Panc1 (cell line): Measurements from ENCODE around the gene COL23A1. TPM values are rescaled to one million over a fixed set of nuclear protein-coding genes. Genes with fewer than 3 reads are reported as not detected.

Source experiments
- ATAC-seq: fragments of 200-7000 bp; cut with Tn5 transposase; 2 replicates; pipeline ENCODE4 v1.9.1; 2020; ENCODE audit warnings: mild to moderate bottlenecking, moderate library complexity
- BruUV-seq: library from RNA; stranded (reverse); fragments of 400-500 nt; replicated peaks from 2 replicates; lab custom pipeline; 2021; lab: Mats Ljungman, UMichigan
- CTCF ChIA-PET: fragments of 300-600 bp; sonication (Branson Sonifier 250); formaldehyde crosslinking; loops from one replicate; lab custom pipeline; 2022; ENCODE audit warnings: antibody characterized with exemption; lab: Charles Lee
- POLR2A ChIA-PET: fragments of 300-600 bp; sonication (Branson Sonifier 250); formaldehyde crosslinking; loops from one replicate; lab custom pipeline; 2022; ENCODE audit warnings: antibody characterized with exemption; lab: Charles Lee
- DNase-seq: peaks from one replicate; pipeline ENCODE4 v3.0.0-alpha.2; 2010; ENCODE audit warnings: low read depth, low spot score
- H3K27ac ChIP-seq: 2 replicates; pipeline ENCODE4 v1.5.1; 2011; ENCODE audit warnings: mild to moderate bottlenecking, low read length, inconsistent platforms
- H3K27me3 ChIP-seq: fragments of 200-500 bp; sonication (Bioruptor generic); 2 replicates; pipeline ENCODE4 v1.6.0; 2014; ENCODE audit warnings: low read length, inconsistent platforms; ENCODE audit not compliant: control insufficient read depth, insufficient read depth
- H3K36me3 ChIP-seq: fragments of 200-500 bp; sonication (Bioruptor generic); 2 replicates; pipeline ENCODE4 v1.5.1; 2014; ENCODE audit warnings: inconsistent platforms, mild to moderate bottlenecking, low read length, moderate library complexity; ENCODE audit not compliant: control insufficient read depth, insufficient read depth
- H3K4me1 ChIP-seq: 2 replicates; pipeline ENCODE4 v1.5.1; 2011; ENCODE audit warnings: inconsistent platforms, mild to moderate bottlenecking, low read length, moderate library complexity; ENCODE audit not compliant: control insufficient read depth, insufficient read depth
- H3K4me3 ChIP-seq, 2 experiments: 2 replicates each; pipeline ENCODE4 v1.5.1; 2011 to 2012; ENCODE audit warnings: low read depth in 2 of 2, low read length in 2 of 2, mild to moderate bottlenecking in 2 of 2, inconsistent platforms in 1 of 2, moderate library complexity in 1 of 2
- H3K9me3 ChIP-seq: fragments of 200-500 bp; sonication (Bioruptor generic); 2 replicates; pipeline ENCODE4 v1.5.1; 2014; ENCODE audit warnings: low read depth, mild to moderate bottlenecking, inconsistent platforms, low read length, moderate library complexity; ENCODE audit not compliant: control insufficient read depth, insufficient read depth
- CTCF ChIP-seq: fragments of 450-650 bp; IDR thresholded peaks from 2 replicates; pipeline ENCODE4 v1.5.1; 2017; ENCODE audit warnings: mild to moderate bottlenecking
- POLR2AphosphoS5 ChIP-seq: IDR thresholded peaks from 2 replicates; pipeline ENCODE4 v1.6.1; 2012; ENCODE audit warnings: mild to moderate bottlenecking, low read depth, low read length, moderate library complexity
- REST ChIP-seq, 2 experiments: IDR thresholded peaks; 2 replicates each; pipeline ENCODE4 v1.6.1; 2011 to 2012; ENCODE audit warnings: low read depth in 2 of 2, control low read depth in 1 of 2, low read length in 1 of 2, mild to moderate bottlenecking in 1 of 2, moderate library complexity in 1 of 2; ENCODE audit not compliant: insufficient read depth in 1 of 2
- TCF7L2 ChIP-seq: IDR thresholded peaks from 2 replicates; pipeline ENCODE4 v1.6.1; 2011; ENCODE audit warnings: mild to moderate bottlenecking, low read depth, low read length, inconsistent platforms
- in situ Hi-C: cut with HindIII; loops from 2 replicates; pipeline ENCODE4 v1.10.0; 2016; ENCODE audit warnings: low sequenced_read_pairs, low pct_unique_long_range_greater_than_20kb
- intact Hi-C: fragments of 100-400 bp; cut with micrococcal nuclease; formaldehyde crosslinking; loops from one replicate; pipeline ENCODE4 v1.10.0; 2022; ENCODE audit not compliant: unreplicated experiment
- total RNA-seq: library from RNA; stranded (reverse); gene quantifications from one replicate; pipeline ENCODE4 v1.2.1, GENCODE V29; 2021; ENCODE audit not compliant: unreplicated experiment

COL23A1 gene
- total RNA-seq, 1 experiment from 2014 or later = 0.05 TPM

- Histone ChIP-seq H3K27ac (no peak overlapping the region), H3K4me1 (no peaks in the 10 kb centered on the region; the same call in 1 of the 2 replicates), H3K9me3 (no peaks in the 10 kb centered on the region), H3K36me3 (no peaks in the 10 kb centered on the region), H3K27me3 (peaks cover 2% of the 10 kb centered on the region; the same call in 1 of the 2 replicates), H3K4me3 (no peak overlapping the region)
- no peak for ATAC-seq
- no peak for DNase-seq
- no TSS peak for BruUV-seq
- intact Hi-C loops = loop anchor here (10.0 kb wide), 1 partner anchor 166 kb away; no protein-coding TSS in a partner anchor
- POLR2A ChIA-PET = no interaction called here
- TF ChIP-seq TCF7L2 = no peak
- TF ChIP-seq REST (IDR thresholded peaks at IDR 0.05; ENCODE audit: insufficient read depth in 1 of 2, low read depth in 2 of 2, low read length in 1 of 2) = no peak
- in situ Hi-C loops = no loop called here
- CTCF ChIA-PET = interaction anchor here (0.7 kb wide), 1 partner anchor 11 kb away, joined by 7 read pairs; no protein-coding TSS in a partner anchor
Measured at GRCh38 chr5:178450121-178451028, 139.8 kb downstream of the COL23A1 start.

GRCh38 chr5:178449163-178450070, 140.8 kb downstream of the COL23A1 start:
- Histone ChIP-seq H3K4me1 (no peaks in the 10 kb centered on the region; the same call in 1 of the 2 replicates), H3K27ac (no peak overlapping the region), H3K27me3 (peaks cover 2% of the 10 kb centered on the region; the same call in 1 of the 2 replicates), H3K9me3 (no peaks in the 10 kb centered on the region), H3K4me3 (no peak overlapping the region), H3K36me3 (no peaks in the 10 kb centered on the region)
- in situ Hi-C loops = no loop called here
- POLR2A ChIA-PET = no interaction called here
- intact Hi-C loops = loop anchor here (10.0 kb wide), 1 partner anchor 165 kb away; no protein-coding TSS in a partner anchor
- ATAC-seq (no peak), DNase-seq (no peak)
- no TSS peak for BruUV-seq
- CTCF ChIA-PET = interaction anchor here (0.7 kb wide), 1 partner anchor 12 kb away, joined by 7 read pairs; no protein-coding TSS in a partner anchor
- no peak for TF ChIP-seq TCF7L2
- TF ChIP-seq CTCF = no peak
- TF ChIP-seq REST (IDR thresholded peaks at IDR 0.05; ENCODE audit: insufficient read depth in 1 of 2, low read depth in 2 of 2, low read length in 1 of 2) = no peak
- TF ChIP-seq POLR2AphosphoS5 = no peak
